SU-DHL-6 (cell line): Measurements from ENCODE around the gene DKK2.

Experiments used
- H2AFZ ChIP-seq: fragments of 200-600 bp; sonication (generic); 2 replicates; pipeline ENCODE4 v1.6.1; 2014; ENCODE audit warnings: low read depth, mild to moderate bottlenecking, moderate library complexity, mixed read lengths, antibody characterized with exemption, low read length; ENCODE audit not compliant: severe bottlenecking
- H3F3A ChIP-seq: fragments of 200-600 bp; shearing (Covaris generic); 2 replicates; pipeline ENCODE4 v1.6.0; 2016; ENCODE audit warnings: antibody characterized with exemption, mild to moderate bottlenecking; ENCODE audit not compliant: insufficient read depth
- H3K27ac ChIP-seq: fragments of 200-600 bp; sonication (generic); 2 replicates; pipeline ENCODE4 v1.5.1; 2016; ENCODE audit warnings: low read depth, mild to moderate bottlenecking, low read length, moderate library complexity, mixed read lengths
- H3K27me3 ChIP-seq: fragments of 200-600 bp; sonication (generic), shearing (Covaris generic); 2 replicates; pipeline ENCODE4 v1.6.0; 2014; ENCODE audit warnings: mild to moderate bottlenecking, low read length
- H3K36me3 ChIP-seq: fragments of 200-600 bp; sonication (generic); 2 replicates; pipeline ENCODE4 v1.6.1; 2014; ENCODE audit warnings: mild to moderate bottlenecking, low read length, mixed read lengths
- H3K4me2 ChIP-seq: fragments of 300-600, 200-600 bp; shearing (Covaris generic), sonication (generic); 2 replicates; pipeline ENCODE4 v1.6.0; 2014; ENCODE audit warnings: low read length, low read depth, mild to moderate bottlenecking; ENCODE audit not compliant: poor library complexity, severe bottlenecking
- H3K4me3 ChIP-seq: fragments of 200-600 bp; sonication (generic); 2 replicates; pipeline ENCODE4 v1.5.1; 2014; ENCODE audit warnings: antibody characterized with exemption, low read length, mild to moderate bottlenecking, mixed read lengths; ENCODE audit not compliant: insufficient read depth, poor library complexity, severe bottlenecking
- H3K79me2 ChIP-seq: fragments of 200-600 bp; sonication (generic); 2 replicates; pipeline ENCODE4 v1.6.1; 2014; ENCODE audit warnings: mild to moderate bottlenecking, low read length, moderate library complexity; ENCODE audit not compliant: insufficient read depth
- H3K9ac ChIP-seq: fragments of 200-600 bp; sonication (generic); 2 replicates; pipeline ENCODE4 v1.7.0; 2014; ENCODE audit warnings: mild to moderate bottlenecking, low read length
- H3K9me2 ChIP-seq: fragments of 200-600 bp; sonication (generic); replicated peaks from 2 replicates; pipeline ENCODE4 v1.6.1; 2014; ENCODE audit warnings: low read length; ENCODE audit not compliant: insufficient read depth
- H3K9me3 ChIP-seq: fragments of 200-600 bp; sonication (generic); 2 replicates; pipeline ENCODE4 v1.6.1; 2014; ENCODE audit warnings: low read length, mixed read lengths; ENCODE audit not compliant: insufficient read depth
- H4K20me1 ChIP-seq: fragments of 200-600 bp; sonication (generic); 2 replicates; pipeline ENCODE4 v1.6.1; 2014; ENCODE audit warnings: low read depth, mild to moderate bottlenecking, antibody characterized with exemption, low read length, moderate library complexity, mixed read lengths
- CTCF ChIP-seq: fragments of 200-600 bp; sonication (generic); IDR thresholded peaks from one replicate; pipeline ENCODE4 v1.5.1; 2017; ENCODE audit warnings: antibody characterized with exemption, mild to moderate bottlenecking, low read length, moderate library complexity; ENCODE audit not compliant: insufficient read depth, poor library complexity, severe bottlenecking
- EZH2phosphoT487 ChIP-seq: fragments of 200-600 bp; sonication (generic), shearing (Covaris generic); conservative IDR thresholded peaks from 2 replicates; pipeline ENCODE4 v1.6.1; 2018; ENCODE audit warnings: mild to moderate bottlenecking, antibody characterized with exemption, low read length, moderate library complexity, mixed read lengths

The DKK2 gene

GRCh38 chr4:107071108-107071507 is 35.0 kb upstream of the DKK2 start:
- Histone ChIP-seq H3K9me2 (no peaks in the 10 kb centered on the region), H3K9ac (no peak overlapping the region), H3K27me3 (no peaks in the 10 kb centered on the region), H2AFZ (no peak overlapping the region), H3F3A (no peaks in the 10 kb centered on the region), H3K9me3 (no peaks in the 10 kb centered on the region), H4K20me1 (no peaks in the 10 kb centered on the region), H3K4me3 (no peak overlapping the region), H3K36me3 (no peaks in the 10 kb centered on the region), H3K27ac (no peak overlapping the region), H3K79me2 (no peaks in the 10 kb centered on the region), H3K4me2 (no peak overlapping the region)
- TF ChIP-seq EZH2phosphoT487 (no peak), CTCF (no peak)

GRCh38 chr4:107069049-107069448 is 32.9 kb upstream of the DKK2 start:
- Histone ChIP-seq H4K20me1 (no peaks in the 10 kb centered on the region), H3K9ac (no peak overlapping the region), H3K27me3 (no peaks in the 10 kb centered on the region), H3K79me2 (no peaks in the 10 kb centered on the region), H2AFZ (no peak overlapping the region), H3F3A (no peaks in the 10 kb centered on the region), H3K9me3 (no peaks in the 10 kb centered on the region), H3K4me2 (no peak overlapping the region), H3K27ac (no peak overlapping the region), H3K4me3 (no peak overlapping the region), H3K9me2 (no peaks in the 10 kb centered on the region), H3K36me3 (no peaks in the 10 kb centered on the region)
- TF ChIP-seq CTCF (no peak), EZH2phosphoT487 (no peak)

GRCh38 chr4:107068116-107068515 is 32.0 kb upstream of the DKK2 start:
- H3K9me3 ChIP-seq = no peaks in the 10 kb centered on the region
- no peaks in the 10 kb centered on the region for H3F3A ChIP-seq
- H3K9me2 ChIP-seq = no peaks in the 10 kb centered on the region
- TF ChIP-seq CTCF (no peak), EZH2phosphoT487 (no peak)
- no peak overlapping the region for H3K4me2 ChIP-seq
- no peaks in the 10 kb centered on the region for H4K20me1 ChIP-seq
- H3K27ac ChIP-seq = no peak overlapping the region
- H3K36me3 ChIP-seq = no peaks in the 10 kb centered on the region
- no peaks in the 10 kb centered on the region for H3K27me3 ChIP-seq
- H3K79me2 ChIP-seq = no peaks in the 10 kb centered on the region
- no peak overlapping the region for H3K4me3 ChIP-seq
- H2AFZ ChIP-seq = no peak overlapping the region
- no peak overlapping the region for H3K9ac ChIP-seq

- Histone ChIP-seq H2AFZ (no peak overlapping the region), H3K9me3 (no peaks in the 10 kb centered on the region), H4K20me1 (no peaks in the 10 kb centered on the region), H3K79me2 (no peaks in the 10 kb centered on the region), H3K27ac (no peak overlapping the region), H3K4me3 (no peak overlapping the region), H3K4me2 (no peak overlapping the region), H3K9ac (no peak overlapping the region), H3F3A (no peaks in the 10 kb centered on the region), H3K36me3 (no peaks in the 10 kb centered on the region), H3K27me3 (no peaks in the 10 kb centered on the region), H3K9me2 (no peaks in the 10 kb centered on the region)
- TF ChIP-seq CTCF = no peak
- no peak for TF ChIP-seq EZH2phosphoT487
Measured at GRCh38 chr4:107066621-107067020, 30.5 kb upstream of the DKK2 start.
